Stomach (tissue), 4 donors: ENCODE results near the gene AP4E1.

Source experiments
- CTCF ChIP-seq, 7 experiments: fragments of 450-650 bp in 4 of 7; fragments of 200-600 bp in 3 of 7; sonication (generic) in 3 of 7; IDR thresholded peaks; one replicate each; pipeline ENCODE4 v1.5.1; 2016 to 2019; ENCODE audit warnings: antibody characterized with exemption in 7 of 7, control low read depth in 2 of 7, mild to moderate bottlenecking in 1 of 7
- EP300 ChIP-seq: sonication (generic); formaldehyde crosslinking; IDR thresholded peaks from one replicate; pipeline ENCODE4 v1.6.1; 2017; ENCODE audit warnings: antibody characterized with exemption
- POLR2A ChIP-seq, 4 donors: fragments of 450-650 bp; IDR thresholded peaks; one replicate each; pipeline ENCODE4 v1.6.1; 2016; ENCODE audit warnings: antibody characterized with exemption in 4 of 4, control low read depth in 2 of 4, mild to moderate bottlenecking in 1 of 4, moderate library complexity in 1 of 4
- POLR2AphosphoS5 ChIP-seq, 3 donors: sonication (generic); formaldehyde crosslinking; IDR thresholded peaks; one replicate each; pipeline ENCODE4 v1.6.1; 2016; ENCODE audit warnings: antibody characterized with exemption in 3 of 3

- no peak for TF ChIP-seq CTCF (IDR thresholded peaks at IDR 0.05)
- TF ChIP-seq POLR2A (IDR thresholded peaks at IDR 0.05): no peak
- no peak for TF ChIP-seq EP300
- no peak for TF ChIP-seq POLR2AphosphoS5 (IDR thresholded peaks at IDR 0.05)
These were observed 135.7 kb downstream of the AP4E1 start for GRCh38 chr15:51044037-51044727.
